Large intestine (tissue), 3 donors: Measurements from ENCODE around the gene ITGA2B. TPM values are rescaled to one million over a fixed set of nuclear protein-coding genes. Genes with fewer than 3 reads are reported as not detected.
"Not testable (repeated sequence)": the region's sequence is repeated elsewhere in the genome, so short reads cannot be mapped to it uniquely, and the experiment has no call there.

Experiments used
- DNase-seq, 2 donors: peaks; one replicate each; pipeline versions ENCODE4 v3.0.0 to v3.0.0-alpha.2; 2013
- H3K27ac ChIP-seq: one replicate; pipeline ENCODE4 v1.5.1; 2013; ENCODE audit warnings: low read length
- H3K27me3 ChIP-seq: 2 replicates; pipeline ENCODE4 v1.6.1; 2013; ENCODE audit warnings: low read length; ENCODE audit not compliant: control insufficient read depth, insufficient read depth
- H3K36me3 ChIP-seq: 2 replicates; pipeline ENCODE4 v1.6.1; 2013; ENCODE audit warnings: low read length; ENCODE audit not compliant: control insufficient read depth, insufficient read depth
- H3K4me1 ChIP-seq: one replicate; pipeline ENCODE4 v1.6.1; 2013; ENCODE audit warnings: low read length; ENCODE audit not compliant: control insufficient read depth, insufficient read depth
- H3K4me3 ChIP-seq: one replicate; pipeline ENCODE4 v1.5.1; 2013; ENCODE audit warnings: low read length
- H3K9me3 ChIP-seq: one replicate; pipeline ENCODE4 v1.6.1; 2013; ENCODE audit warnings: mild to moderate bottlenecking, low read depth, low read length, moderate library complexity; ENCODE audit not compliant: control insufficient read depth
- WGBS: methylation state at CpG from one replicate; pipeline ENCODE4 v1.1.5; 2013; ENCODE audit warnings: low lambda C conversion rate; ENCODE audit not compliant: insufficient coverage; 5-methylcytosine and 5-hydroxymethylcytosine counted together
- polyA plus RNA-seq: library from polyadenylated mRNA; unstranded; fragments of 120-200 nt; gene quantifications from one replicate; pipeline ENCODE4 v1.2.1, GENCODE V29; 2013

The ITGA2B gene
- polyA plus RNA-seq, 1 donor, result 1.1 TPM

- WGBS, result 100% methylated on average over 1 of the region's 7 CpGs
- H3K9me3 ChIP-seq, result no peaks in the 10 kb centered on the region
- no peak overlapping the region for H3K4me3 ChIP-seq
- DNase-seq, result no peak
- no peaks in the 10 kb centered on the region for H3K27me3 ChIP-seq
- no peak overlapping the region for H3K27ac ChIP-seq
- no peaks in the 10 kb centered on the region for H3K4me1 ChIP-seq
- peaks cover 11% of the 10 kb centered on the region for H3K36me3 ChIP-seq
Measured at GRCh38 chr17:44409309-44410028, 20.0 kb upstream of the ITGA2B start.

GRCh38 chr17:44408786-44409185 is 19.3 kb upstream of the ITGA2B start:
- H3K4me1 ChIP-seq, result no peaks in the 10 kb centered on the region
- no peak for DNase-seq
- peaks cover 16% of the 10 kb centered on the region for H3K36me3 ChIP-seq
- no peak overlapping the region for H3K27ac ChIP-seq
- 100% methylated on average over 1 of the region's 4 CpGs for WGBS
- H3K27me3 ChIP-seq, result no peaks in the 10 kb centered on the region
- H3K4me3 ChIP-seq, result no peak overlapping the region
- no peaks in the 10 kb centered on the region for H3K9me3 ChIP-seq

- WGBS, result no CpG with 5 or more reads among the region's 5 CpGs
- Histone ChIP-seq H3K9me3 (no peaks in the 10 kb centered on the region), H3K27ac (no peak overlapping the region), H3K4me3 (no peak overlapping the region), H3K4me1 (no peaks in the 10 kb centered on the region), H3K27me3 (no peaks in the 10 kb centered on the region), H3K36me3 (peaks cover 52% of the 10 kb centered on the region)
- DNase-seq, result no peak
Measured at GRCh38 chr17:44402564-44403172, 13.2 kb upstream of the ITGA2B start.

- no peak overlapping the region for H3K27ac ChIP-seq
- DNase-seq, result no peak
- no CpG with 5 or more reads among the region's 3 CpGs for WGBS
- H3K4me1 ChIP-seq, result no peaks in the 10 kb centered on the region
- H3K4me3 ChIP-seq, result no peak overlapping the region
- no peaks in the 10 kb centered on the region for H3K9me3 ChIP-seq
- H3K27me3 ChIP-seq, result no peaks in the 10 kb centered on the region
- peaks cover 59% of the 10 kb centered on the region for H3K36me3 ChIP-seq
Measured at GRCh38 chr17:44400226-44400847, 10.9 kb upstream of the ITGA2B start.

- no peak overlapping the region for H3K4me3 ChIP-seq
- H3K36me3 ChIP-seq, result peaks cover 55% of the 10 kb centered on the region
- H3K27ac ChIP-seq, result no peak overlapping the region
- H3K4me1 ChIP-seq, result no peaks in the 10 kb centered on the region
- H3K27me3 ChIP-seq, result no peaks in the 10 kb centered on the region
- H3K9me3 ChIP-seq, result no peaks in the 10 kb centered on the region
- no CpG with 5 or more reads among the region's 41 CpGs for WGBS
- no peak for DNase-seq
Measured at GRCh38 chr17:44398692-44399691, 9.5 kb upstream of the ITGA2B start.

GRCh38 chr17:44397479-44398440 is 8.3 kb upstream of the ITGA2B start:
- DNase-seq, result no peak
- no peaks in the 10 kb centered on the region for H3K4me1 ChIP-seq
- no peaks in the 10 kb centered on the region for H3K9me3 ChIP-seq
- 100% methylated on average over 1 of the region's 8 CpGs for WGBS
- H3K4me3 ChIP-seq, result no peak overlapping the region
- H3K27ac ChIP-seq, result no peak overlapping the region
- no peaks in the 10 kb centered on the region for H3K27me3 ChIP-seq
- H3K36me3 ChIP-seq, result peaks cover 49% of the 10 kb centered on the region

- DNase-seq, result no peak
- Histone ChIP-seq H3K9me3 (no peaks in the 10 kb centered on the region), H3K36me3 (peaks cover 45% of the 10 kb centered on the region), H3K4me3 (no peak overlapping the region), H3K27ac (no peak overlapping the region), H3K27me3 (no peaks in the 10 kb centered on the region), H3K4me1 (no peaks in the 10 kb centered on the region)
- no CpG with 5 or more reads among the region's 5 CpGs for WGBS
Measured at GRCh38 chr17:44396946-44397345, 7.5 kb upstream of the ITGA2B start.

- H3K27ac ChIP-seq, result no peak overlapping the region
- H3K9me3 ChIP-seq, result no peaks in the 10 kb centered on the region
- H3K36me3 ChIP-seq, result peaks cover 31% of the 10 kb centered on the region
- no CpG with 5 or more reads among the region's 2 CpGs for WGBS
- H3K4me3 ChIP-seq, result no peak overlapping the region
- DNase-seq, result no peak
- no peaks in the 10 kb centered on the region for H3K4me1 ChIP-seq
- H3K27me3 ChIP-seq, result no peaks in the 10 kb centered on the region
Measured at GRCh38 chr17:44394833-44395232, 5.4 kb upstream of the ITGA2B start.

- peaks cover 25% of the 10 kb centered on the region for H3K36me3 ChIP-seq
- not testable (repeated sequence) for H3K4me3 ChIP-seq, H3K9me3 ChIP-seq, H3K4me1 ChIP-seq, H3K27ac ChIP-seq, H3K27me3 ChIP-seq, DNase-seq
- WGBS, result no CpG with 5 or more reads among the region's 9 CpGs
Measured at GRCh38 chr17:44394112-44394511, 4.7 kb upstream of the ITGA2B start.
